T follicular helper cell (primary cell): Measurements from ENCODE around the gene TMEM254.
"Not testable (repeated sequence)": the region's sequence is repeated elsewhere in the genome, so short reads cannot be mapped to it uniquely, and the experiment has no call there.

Experiments used
- DNase-seq: peaks from one replicate; pipeline ENCODE4 v3.0.0-alpha.2; 2020; ENCODE audit warnings: low read depth
- total RNA-seq, 2 experiments: gene quantifications; one replicate each; lab custom pipeline; 2026; lab: John Stamatoyannopoulos, UW

Gene TMEM254, protein sequence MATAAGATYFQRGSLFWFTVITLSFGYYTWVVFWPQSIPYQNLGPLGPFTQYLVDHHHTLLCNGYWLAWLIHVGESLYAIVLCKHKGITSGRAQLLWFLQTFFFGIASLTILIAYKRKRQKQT
- total RNA-seq, result 4.6 to 8.0 reads per million in 2 experiments

DNA sequence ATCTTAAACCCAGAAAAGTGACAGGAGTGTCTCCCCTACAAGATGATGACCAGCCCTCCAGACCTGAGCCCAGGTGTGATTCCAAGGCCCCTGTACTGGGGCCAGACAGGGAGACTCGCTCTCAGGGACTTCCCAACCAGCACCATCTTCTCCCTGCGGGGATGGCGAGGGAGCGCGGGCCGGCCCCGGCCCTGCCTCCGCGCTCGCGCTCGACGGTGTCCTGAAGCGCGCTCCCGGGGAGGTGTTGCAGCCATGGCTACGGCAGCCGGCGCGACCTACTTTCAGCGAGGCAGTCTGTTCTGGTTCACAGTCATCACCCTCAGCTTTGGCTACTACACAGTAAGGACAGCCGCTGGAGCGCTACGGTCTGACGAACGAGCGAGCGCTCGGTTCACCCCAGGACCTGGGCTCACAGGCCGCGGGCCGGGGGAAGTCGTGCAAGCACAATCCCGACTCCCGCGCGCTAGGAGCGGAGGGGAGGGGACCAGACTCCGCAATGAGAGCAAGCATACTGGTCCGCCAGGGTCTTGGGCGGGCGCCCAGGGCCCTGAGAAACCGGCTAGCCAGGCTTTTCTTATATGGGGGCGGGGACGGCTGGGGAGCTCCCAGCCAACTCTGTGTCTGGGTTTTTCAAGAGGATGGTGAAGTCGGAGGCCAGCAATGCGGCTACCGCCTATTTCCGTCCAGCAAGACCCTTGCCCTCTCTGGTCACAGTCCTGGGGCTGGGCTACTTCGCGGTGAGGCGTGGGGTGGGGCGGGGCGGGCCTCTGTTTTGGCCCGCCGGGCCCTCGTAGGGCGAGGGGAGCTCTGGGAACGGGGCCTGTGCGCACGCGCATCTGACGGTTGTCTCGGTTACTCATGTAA lies at the start of gene TMEM254:
Gene TMEM254 (plus strand): TSS at position 218 of the 864 bp plus-strand sequence. CDS start 35 bp downstream, at position 253.
- DNase-seq, result peak; percentile 75

DNA sequence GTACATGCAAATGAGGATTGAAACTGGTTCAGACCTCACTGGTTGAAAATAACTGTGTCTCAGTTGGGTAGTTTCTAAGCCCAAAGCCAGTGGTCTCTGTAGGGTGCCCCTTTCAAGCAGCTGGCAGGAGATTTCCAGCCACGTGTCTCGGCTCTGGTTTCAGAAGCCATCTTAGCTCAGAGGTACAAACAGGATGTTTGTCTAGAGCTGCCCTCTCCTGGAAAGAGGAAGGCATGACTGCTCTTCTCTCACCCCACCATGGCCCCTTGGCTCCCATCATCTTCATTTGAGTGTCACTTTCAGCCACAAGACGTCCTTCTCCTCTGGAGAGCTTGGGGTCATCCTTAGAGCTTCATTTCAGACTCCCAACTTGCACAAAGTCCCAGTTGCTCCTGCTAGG lies 49.3 kb upstream of the TMEM254 start:
- DNase-seq, result not testable (repeated sequence)

DNA sequence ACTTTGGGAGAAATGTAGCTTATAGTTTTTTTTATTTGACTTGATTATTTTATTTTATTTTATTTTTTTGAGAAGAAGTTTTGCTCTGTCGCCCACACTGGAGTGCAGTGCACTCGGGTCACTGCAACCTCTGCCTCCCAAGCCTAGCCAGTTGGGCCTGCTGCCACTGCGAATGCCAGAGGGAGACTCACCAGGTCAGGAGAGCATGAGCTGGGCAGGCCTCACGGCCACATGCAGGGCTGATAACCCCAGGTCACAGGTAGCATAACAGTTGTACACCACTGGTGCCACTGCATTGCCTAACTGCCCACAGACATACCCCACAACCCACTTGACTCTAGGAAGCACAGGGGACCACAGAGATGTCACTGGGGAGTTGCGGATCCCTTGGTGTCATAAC lies 48.6 kb upstream of the TMEM254 start:
- DNase-seq, result not testable (repeated sequence)

DNA sequence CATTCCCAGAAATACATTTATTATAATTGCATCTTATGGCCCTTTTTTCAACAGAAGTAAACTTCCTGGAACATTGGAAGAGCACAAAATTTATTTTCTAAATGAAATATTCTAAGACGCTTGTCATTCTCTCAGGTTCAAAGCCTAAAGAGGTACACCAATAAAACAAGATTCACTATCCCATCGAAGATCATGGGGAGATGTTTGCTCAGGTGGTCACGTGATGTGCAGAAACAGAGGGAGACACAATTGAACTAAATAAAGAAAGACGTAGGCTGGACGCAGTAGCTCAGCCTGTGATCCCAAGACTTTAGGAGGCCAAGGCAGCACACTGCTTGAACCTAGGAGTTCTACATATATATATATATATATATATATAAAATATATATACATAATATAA lies 46.0 kb upstream of the TMEM254 start:
- no peak for DNase-seq

DNA sequence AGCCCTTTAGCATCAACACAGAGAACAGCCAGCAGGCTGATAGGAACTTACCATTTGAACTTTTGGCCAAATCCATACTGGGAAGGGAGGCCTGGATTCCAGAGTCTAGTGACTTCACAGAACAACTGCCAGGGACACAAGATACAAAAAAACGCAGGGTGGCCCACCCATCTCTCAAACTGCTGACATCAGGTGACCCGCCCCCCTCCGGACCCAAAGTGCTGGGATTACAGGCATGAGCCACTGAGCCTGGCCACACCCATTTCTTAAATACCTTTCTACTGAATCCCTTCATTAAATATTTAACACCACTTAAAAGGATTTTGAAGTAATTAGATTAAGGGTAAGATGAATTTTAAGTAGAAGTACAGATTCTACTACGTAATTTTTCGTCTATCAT lies 43.7 kb upstream of the TMEM254 start:
- DNase-seq, result not testable (repeated sequence)

DNA sequence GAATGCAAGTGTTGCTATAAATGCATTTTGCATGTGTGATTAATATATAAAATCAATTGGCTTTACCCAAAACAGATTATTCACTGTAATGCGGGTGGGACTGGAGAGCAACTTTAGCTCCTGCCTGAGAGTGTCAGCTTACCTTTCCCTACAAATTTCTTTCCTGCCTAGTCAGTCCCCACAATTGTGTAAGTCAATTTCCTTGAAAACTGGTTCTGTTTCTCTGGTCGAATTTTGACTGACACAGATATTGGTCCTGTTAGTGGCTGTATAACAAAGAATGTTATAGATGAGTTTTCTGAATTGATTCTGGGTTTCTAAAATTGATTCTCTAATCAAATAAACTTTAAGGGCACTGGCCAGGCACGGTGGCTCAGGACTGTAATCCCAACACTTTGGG lies 43.0 kb upstream of the TMEM254 start:
- not testable (repeated sequence) for DNase-seq

DNA sequence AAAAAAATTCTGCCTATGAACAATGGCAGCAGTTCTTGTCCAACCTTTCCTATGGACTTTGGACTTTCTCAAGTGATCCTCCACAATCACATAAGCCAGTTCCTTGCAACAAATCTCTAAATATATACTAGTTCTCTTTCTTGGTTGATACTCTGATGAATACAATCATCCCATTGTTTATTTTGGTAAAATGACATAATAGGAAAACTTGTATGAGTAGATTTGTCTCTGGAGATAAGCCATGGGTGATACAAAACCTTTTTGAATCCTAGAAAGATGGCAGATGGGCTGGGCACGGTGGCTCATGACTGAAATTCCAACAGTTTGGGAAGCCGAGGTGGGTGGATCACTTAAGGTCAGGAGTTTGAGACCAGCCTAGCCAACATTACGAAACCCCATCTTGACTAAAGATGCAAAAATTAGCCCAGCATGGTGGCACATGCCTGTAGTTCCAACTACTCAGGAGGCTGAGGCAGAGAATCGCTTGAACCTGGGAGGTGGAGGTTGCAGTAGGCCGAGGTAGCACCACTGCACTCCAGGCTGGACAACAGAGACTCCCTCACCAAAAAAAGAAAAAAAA lies 41.5 kb upstream of the TMEM254 start:
- DNase-seq, result not testable (repeated sequence)

DNA sequence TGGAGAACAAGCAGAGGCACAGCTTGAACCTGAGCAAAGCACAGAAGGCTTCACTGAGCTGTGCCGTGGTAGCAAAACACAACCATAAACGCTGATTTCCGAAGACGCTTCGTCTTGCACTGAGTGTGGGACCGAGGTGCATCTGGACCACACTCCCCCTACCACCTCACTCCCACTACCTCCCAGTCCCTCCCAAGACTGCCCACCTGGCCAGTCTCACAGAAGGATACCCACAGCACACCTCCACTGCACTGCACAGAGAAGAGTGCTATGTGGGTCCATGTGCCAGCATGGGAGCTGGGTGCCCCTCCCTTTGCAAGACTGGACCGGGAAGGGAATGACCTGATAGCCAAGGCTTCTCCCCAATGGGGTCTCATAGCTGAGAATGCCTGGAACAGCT lies 40.2 kb upstream of the TMEM254 start:
- not testable (repeated sequence) for DNase-seq

DNA sequence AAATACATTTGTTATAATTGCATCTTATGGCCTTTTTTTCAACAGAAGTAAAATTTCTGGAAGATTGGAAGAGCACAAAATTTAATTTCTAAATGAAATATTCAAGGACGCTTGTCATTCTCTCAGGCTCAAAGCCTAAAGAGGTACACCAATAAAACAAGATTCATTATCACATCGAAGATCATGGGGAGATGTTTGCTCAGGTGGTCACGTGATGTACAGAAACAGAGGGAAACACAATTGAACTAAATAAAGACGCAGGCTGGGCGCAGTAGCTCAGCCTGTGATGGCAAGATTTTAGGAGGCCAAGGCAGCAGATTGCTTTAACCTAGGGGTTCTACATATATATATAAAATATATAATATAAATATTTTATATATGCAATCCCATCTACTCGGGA lies 37.3 kb upstream of the TMEM254 start:
- DNase-seq, result no peak

DNA sequence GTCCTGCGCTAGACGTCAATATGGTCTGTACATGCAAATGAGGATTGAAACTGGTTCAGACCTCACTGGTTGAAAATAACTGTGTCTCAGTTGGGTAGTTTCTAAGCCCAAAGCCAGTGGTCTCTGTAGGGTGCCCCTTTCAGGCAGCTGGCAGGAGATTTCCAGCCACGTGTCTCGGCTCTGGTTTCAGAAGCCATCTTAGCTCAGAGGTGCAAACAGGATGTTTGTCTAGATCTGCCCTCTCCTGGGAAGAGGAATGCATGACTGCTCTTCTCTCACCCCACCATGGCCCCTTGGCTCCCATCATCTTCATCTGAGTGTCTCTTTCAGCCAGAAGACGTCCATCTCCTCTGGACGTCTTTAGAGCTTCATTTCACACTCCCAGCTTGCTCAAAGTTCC lies 33.5 kb upstream of the TMEM254 start:
- DNase-seq, result not testable (repeated sequence)

DNA sequence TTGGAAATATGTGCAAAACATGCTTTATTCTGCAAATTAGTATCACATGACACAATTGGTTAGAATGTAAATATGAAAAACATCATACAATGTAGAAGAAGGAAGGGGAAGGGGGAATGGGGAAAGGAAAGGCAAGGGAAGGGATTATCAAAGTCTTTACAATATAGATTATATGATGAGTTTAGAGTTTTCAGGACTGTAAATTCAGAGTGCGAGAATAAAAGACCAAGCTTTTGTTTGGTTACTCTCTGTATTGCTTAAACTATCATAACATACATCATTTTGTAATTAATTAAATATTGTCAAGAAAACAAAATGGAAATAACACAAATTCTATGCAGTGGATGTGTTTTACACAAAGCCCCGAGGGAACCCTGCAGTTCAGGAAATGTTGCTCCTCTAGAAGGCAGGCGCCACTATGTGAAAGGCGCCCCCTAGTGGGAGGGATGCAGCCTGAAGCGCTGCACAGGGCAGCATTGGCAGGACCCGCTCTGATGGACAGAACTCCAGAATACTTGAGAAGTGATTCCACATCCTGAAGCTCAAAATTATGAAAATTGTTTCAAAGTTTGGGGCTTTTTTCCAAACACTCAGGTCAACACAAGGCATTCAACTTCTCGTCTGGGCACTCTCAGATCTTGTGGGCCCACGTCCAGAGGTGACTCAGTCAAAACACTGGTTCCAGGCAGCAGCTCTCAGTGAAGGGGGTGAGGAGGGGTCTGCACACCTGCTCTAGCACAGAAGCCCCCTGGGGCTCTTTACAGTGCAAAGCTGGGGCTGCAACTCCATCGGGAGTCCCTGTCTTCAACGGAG lies 31.6 kb upstream of the TMEM254 start:
- peak; percentile 48 for DNase-seq

DNA sequence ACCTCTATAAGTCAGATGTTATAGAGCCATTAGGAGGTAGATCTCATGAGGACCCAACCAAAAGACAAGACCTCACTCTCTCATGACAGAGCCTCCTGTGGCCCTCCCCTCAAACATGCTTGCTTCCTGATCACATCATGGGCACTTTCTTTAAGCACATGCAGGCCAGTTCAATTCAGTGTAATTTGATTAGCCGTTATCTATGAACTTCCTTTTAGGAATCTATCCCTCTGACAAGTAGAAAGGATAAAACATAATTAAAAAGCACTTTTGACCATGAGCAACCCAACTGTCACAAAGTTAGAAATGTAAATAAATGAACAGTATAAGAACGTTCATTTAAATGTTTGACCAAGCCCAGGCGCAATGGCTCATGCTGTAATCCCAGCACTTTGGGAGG lies 27.7 kb upstream of the TMEM254 start:
- no peak for DNase-seq

DNA sequence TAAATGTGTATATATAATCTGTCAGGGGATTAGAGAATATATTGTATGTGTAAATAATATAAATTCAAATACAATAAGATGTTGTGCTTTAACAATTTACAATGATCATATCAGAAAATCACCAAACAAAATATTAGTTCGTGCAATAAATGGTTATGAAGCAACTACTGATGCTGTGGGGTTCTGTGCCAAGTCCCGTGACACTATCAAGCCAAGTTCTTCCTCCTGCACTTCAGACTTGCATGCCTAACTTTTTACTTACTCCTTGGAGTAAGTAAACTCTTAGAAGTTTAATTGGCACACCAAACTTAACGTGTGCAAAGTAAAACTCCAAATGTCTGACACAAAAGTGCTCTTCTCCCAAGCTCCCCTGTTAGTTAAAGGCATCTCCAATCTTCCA lies 26.5 kb upstream of the TMEM254 start:
- DNase-seq, result no peak

DNA sequence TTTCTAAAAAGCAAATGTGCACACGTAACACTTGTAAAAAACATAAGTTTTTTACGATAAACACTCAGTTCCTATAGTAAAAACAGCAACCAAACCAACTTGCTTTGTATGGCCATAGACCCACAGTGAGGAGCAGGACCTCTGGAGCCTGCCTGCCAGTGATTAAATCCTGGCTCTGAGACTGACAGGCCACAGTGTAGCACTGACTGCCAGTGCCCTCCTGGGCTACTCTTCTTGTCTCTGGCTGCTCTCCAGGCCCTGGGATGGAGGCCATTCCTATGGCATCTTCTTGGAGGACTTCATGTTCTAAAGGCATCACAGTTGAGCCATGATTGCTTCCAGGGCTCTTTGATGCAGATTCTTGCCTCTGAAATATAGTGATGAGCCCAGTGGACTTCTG lies 22.7 kb upstream of the TMEM254 start:
- no peak for DNase-seq

DNA sequence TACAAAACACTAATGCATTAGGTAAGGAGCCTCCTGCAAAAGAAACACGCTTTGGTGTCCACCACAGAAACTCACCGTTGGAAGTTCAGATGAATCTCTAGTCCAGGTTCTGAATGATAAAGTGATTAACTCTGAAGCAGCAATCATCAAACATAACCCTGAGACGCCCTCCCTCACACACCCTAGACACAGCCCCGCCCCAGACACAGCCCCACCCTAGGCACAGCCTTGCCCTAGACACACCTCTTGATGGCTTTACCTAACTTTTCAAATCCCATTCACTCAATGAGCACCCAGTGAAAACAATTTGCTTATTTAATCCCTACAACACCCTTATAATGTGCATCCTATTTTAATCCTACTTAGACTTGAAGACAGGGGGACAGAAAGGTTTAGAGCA lies 21.3 kb upstream of the TMEM254 start:
- no peak for DNase-seq

DNA sequence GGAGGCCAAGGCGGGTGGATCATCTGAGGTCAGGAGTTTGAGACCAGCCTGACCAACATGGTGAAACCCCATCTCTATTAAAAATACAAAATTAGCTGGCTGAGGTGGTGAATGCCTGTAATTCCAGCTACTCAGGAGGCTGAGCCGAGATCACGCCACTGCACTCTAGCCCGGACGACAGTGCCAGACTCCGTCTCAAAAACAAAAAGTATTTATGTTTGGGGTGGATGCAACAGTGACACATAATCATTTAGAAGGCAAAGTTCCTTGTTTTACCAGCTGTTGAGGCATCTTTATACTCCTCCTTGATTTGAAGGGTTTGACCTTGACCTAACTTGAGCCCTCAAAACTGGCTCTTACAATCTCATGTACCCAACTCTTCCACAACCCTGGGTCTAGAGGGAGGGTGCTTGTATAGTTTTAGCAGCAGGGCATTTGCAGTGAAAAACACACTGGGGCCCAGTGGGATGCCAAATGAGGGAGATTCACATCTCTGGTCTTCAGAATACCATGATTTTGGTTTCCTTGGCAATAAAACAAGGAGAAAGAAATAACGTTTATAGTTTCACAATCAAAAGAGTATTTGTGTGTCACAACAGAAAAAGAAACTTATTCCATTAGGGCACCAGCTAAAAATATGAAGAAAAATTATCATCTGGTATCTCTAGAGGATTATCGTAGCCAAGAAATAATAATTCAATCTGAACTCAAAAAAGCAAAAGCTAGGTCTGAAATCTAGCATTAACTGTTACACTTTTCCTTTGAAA lies 14.2 kb upstream of the TMEM254 start:
- no peak for DNase-seq

DNA sequence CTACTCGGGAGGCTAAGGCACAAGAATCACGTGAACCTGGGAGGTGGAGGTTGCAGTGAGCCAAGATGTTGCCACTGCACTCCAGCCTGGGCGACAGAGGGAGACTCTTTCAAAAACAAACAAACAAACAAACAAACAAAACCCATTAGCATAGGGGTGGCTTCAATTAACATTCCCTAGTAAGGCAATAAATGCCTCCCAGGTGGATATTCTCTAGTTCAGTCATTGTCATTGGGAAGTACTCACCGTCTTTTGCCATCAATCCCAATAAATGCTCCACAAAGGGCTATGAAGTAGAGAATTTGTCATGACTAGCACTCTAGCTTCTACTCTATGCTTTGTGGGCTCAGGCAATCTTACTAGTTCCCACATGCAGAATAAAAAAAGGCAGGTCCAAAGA lies 11.7 kb upstream of the TMEM254 start:
- DNase-seq, result no peak

DNA sequence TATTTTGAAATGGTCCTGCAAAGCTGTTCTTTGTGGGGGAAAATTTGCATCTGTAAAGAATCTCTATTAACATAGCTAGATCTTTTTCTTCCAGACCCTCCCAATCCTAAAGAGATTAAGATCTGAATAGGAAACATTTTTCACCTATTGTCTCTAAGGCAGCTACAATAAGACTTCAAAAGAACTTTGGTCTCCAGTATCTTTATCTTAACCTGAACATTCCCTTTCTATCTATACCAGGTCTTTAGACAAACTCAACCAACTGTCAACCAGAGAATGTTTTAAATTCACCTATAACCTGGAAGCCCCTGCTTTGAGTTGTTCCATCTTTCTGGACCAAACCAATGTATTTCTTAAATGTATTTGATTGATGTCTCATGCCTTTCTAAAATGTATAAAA lies 10.6 kb upstream of the TMEM254 start:
- DNase-seq, result not testable (repeated sequence)

DNA sequence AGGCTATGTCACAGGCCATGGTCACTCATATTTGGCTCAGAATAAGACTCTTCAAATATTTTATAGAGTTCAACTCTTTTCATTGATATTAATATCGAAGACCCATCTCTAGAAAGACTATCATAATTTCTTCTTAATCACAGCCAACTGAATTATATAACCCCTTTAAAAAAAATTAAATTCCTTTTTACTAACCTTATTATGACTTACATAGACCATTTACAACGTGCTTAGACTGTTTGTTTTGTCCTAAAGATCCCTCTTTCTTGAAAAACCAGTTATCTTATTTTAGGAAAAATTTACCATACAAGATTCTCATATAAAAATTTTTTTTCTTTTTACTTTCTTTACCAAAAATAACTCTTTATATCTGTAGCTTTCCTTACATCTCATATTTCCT lies 10.2 kb upstream of the TMEM254 start:
- DNase-seq, result no peak

DNA sequence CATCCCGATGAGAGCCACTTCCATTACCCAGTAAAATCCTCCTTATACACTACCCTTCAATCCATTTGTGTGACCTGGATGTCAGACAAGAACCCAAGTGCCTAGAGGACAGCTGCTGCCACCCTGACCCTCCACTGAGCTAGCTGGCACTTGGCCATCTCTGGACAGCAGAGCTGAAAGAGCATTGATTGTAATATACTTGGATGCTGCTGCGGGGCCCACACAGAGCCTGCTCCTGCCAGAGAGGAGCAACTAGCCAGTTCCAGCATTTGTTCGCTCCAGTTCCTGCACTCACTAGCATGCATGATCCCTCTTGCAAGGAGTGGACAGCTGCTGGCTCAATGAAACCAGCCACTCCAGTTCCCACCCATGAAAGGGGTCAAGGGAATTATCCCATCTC lies 8.4 kb upstream of the TMEM254 start:
- DNase-seq, result no peak

DNA sequence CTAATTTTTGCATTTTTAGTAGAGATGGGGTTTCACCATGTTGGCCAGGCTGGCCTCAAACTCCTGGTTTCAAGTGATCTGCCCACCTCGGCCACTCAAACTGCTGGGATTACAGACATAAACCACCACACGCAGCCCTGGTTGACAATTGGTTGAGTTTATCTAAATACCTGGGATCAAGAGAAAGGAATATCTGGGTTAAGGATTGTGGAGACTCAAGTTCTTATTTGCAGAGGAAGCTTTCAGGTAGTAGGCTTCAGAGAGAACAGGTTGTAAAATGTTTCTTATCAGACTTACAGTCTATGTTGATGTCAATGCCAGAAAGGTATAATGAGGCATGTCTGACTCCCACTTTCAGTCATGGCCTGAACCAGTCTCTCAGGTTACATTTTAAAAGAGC lies 5.9 kb upstream of the TMEM254 start:
- DNase-seq, result no peak

DNA sequence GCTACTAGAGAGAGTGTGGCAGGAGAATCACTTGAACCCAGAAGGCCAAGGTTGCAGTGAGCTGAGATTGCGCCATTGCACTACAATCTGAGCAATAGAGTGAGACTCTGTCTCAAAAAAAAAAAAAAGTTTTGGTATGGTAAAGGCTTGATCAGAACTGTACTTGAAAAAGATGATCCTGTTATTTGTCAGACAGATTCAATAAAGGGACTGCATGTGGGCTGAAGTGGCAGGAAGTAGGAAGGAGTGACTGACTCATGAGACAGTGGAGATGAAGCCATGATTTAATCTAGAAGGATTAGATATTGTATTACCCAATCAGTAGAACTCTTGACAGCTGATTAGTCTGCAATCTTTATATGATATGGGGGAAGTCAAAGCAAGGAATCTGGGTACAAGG lies 2.7 kb upstream of the TMEM254 start:
- no peak for DNase-seq
